Activated CD4-positive, alpha-beta T cell treated with anti-CD3 and anti-CD28 coated beads, Interleukin-2, Interleukin-4, amounts not matched to agents 100 ng/mL and 50 ng/mL, durations not matched to agents 16 hours and 8 hours (primary cell): ENCODE results near the gene OSM.

Experiments
- DNase-seq: peaks from one replicate; pipeline ENCODE4 v3.0.0-alpha.2; 2020; ENCODE audit warnings: low spot score

The OSM gene

DNA sequence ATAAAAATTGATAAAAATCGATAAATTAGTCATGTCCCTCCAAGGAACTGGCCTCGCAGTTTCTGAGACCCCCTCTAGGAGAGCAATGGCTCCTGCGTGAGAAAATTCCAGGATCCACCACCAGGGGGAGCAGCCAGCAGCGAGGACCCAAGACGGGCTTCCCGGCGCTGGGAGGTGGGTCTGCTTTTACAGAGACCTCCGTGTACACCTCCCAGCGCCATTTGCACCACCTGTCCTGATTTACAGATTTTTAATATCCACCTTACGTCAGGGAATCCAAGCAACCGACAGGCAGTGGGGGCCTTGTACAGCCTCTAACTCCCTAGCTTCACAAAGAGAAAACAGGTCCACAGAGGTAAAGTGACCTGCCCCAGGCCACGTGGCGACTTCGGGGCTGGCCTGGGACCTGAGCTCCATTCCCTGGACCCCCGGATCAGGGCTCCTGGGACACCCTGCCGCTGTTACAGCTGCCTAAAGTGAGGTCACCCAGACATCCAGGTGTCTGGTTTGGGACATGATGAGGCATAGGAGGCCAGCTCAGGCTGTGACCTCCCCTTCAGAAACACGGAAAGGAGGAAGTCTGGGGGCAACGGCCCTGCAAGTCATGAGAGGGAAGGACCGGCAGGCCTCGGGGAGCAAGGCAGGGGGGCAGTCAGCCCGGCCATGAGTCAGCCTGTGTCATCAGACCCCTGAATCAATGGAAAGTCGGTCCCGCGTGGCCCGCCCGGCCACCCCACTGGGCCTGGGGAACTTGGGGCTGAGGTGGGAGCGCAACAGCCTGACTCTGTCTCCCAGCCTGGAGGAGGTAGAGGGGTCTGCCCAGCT is 3.5 kb downstream of the OSM start:
- DNase-seq: peak; percentile 85

DNA sequence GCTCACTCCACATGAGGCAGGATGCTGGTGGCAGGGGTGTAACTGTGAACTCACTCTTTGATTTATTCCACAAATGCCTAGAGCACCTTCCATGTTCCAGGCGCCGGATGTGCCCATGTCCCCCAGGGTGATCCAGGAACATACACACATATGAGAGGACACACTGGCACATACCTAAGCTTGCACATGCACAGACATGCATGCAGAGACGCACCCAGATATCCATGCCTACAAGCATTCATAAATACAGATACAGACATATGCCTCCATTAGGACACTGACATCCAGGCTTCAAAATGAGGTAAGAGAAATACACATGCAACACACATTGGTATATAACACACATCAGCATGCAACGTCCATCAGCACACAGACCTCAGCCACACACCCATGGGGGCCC is 4.5 kb downstream of the OSM start:
- no peak for DNase-seq

DNA sequence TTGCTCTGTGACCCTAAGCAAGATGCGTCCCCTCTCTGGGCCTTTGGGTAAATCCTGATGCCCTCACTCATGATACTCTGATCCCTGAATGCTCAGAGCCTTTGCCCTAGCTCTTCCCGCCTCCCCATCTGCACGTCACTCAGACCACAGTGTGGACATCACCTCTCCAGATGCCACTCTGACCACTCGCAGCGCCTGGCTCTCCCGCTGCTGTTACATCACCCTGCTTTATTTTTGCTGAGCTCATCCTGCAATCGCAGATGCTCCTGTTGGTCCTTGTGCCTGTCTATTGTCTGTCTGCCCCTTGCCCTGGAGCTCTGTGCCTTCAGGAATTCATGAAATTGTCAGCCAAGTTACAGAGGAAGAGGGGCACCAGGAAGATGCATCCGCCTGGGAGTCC is 5.5 kb downstream of the OSM start:
- no peak for DNase-seq

DNA sequence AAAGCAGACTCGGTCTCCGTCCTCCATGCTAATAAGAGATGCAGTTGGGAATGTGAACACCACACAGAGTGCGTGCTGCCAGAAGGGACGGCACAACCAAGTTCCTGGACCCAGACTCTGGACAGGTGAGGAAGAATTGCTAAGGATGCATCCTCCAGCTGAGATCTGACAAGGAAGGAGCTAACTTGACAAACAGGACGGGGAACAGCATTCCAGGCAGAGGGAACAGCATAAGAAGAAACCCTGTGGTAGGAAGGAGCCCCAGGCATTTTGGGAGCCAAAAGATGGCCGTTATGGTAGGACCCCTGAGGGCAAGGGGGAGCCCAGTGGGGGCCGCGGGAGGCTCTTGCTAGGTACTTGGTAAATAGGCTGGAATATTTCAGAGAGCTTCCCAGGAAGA is 6.0 kb downstream of the OSM start:
- DNase-seq: no peak

DNA sequence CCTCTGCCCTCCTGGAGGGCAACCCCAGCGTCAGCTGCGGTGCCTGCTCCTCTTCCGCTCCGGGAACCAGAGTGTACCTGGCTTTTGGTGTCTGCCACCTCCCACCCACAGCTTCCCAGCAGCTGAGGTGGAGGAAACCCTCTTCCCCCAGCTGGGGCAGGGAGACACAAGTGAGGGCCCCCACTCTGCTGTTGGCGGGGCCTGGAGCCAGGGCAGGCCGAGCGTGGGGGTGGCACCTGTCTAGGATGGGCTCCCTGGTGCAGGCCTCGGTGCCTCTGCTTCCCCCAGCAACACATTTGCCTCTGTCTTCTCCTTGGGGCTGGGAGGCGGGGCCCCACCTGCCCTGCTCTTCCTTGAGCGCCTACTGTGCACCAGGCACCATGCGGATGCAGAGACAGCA is 6.4 kb downstream of the OSM start:
- no peak for DNase-seq

DNA sequence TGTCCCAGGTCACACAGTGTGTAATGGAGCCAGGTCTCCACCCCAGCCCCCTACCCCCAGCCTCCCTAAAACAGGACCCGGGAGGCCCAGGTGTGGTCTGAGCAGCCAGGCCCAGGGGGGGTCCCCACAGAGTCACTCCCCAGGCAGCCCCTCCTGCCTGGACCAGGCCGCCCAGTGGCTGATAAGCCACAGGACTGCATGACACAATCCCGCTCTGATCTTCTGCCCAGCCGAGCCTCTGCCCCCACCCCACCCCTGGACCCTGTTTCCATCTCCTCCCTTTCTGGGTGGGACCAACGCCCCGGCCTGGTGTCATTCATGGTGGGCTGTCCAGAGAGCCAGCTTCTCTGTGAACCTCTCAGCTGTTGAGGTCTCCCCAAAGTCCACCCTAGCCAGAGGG is 12.3 kb downstream of the OSM start:
- DNase-seq: no peak

DNA sequence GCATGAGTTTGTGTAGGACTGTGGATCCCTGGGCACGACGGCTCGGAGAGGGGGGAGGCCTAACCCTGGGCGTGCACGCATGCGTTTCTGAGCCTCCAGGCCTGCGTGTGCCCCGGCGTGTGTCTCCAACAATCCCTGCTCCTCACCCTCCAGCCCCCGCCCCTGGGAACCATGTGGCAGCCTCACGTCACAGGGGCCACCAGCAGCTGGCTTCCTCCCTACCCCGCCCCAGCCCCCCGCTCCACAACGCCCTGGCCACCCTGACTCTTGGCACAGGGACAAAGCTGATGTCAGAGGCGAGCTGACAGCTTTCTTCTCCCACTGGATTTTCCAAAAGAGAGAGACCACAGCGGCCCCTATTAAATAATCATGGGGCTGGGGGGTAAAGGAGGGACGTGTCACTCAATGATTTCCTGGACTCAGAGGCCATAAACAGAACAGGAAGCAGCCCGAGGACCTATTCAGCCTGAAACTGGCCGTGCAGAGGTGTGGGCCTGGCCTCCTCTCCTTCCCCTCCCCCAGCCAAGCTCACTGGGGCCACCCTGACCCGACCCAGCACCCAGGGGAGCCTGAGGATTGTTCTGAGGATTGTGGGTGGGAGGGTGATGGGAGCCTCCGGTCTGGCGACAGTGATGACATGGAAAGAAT is 13.3 kb downstream of the OSM start:
- DNase-seq: no peak

DNA sequence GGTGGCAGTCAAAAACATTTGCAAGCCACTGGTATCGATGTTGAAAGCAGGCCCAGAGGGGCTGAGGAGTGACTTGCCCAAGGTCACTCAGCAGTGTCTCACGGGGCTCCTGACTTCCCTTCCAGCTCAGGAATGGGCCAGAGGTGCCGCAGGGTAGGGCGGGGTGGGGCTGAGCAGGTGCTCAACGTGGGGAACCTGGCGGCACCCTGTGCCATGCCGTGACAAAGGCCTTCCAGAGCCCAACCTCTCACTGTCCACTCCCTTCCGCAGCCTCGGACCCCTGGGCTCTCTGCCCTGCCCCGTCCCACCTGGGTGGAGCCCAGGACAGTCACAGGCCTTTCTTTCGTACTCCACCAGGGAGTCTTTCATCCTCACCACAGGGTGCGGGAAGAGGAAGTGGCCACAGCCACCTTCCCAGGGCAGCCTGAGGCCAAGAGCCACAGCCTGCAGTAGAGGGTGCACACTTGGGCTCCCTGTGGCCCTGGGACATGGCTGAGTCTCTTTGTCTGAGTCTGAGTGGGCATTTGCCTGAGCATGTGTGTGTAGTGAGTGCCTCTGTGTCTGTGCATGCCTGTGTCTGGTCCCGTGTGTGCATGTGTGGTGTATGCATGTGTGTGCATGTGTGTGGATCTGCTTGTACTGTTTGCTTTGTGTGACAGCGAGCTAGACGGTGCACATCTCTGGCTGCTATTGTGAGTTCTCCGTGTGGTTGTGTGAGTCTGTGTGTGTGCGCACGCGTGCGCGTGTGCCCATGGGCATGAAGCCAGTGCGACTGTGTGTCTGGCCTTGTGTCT is 14.0 kb downstream of the OSM start:
- DNase-seq: no peak

DNA sequence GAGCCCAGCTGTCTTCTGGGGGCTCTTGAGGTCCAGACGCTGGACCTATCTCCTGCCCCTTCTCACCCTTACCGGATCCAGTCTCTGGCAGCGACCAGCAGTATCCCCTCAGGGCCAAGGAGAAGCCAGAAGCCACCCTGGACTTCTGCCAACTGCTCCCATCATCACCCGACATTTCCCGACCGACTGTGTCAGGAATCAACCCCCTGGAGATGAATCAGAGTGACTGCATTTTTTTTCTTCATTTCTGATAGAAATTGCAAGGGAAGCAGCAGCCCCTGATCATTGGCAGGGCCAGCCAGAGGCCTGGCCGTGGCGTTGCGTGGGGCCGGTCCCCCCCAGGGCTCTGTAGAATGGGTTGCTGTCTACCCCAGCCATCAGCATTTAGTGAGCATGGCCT is 14.9 kb downstream of the OSM start:
- no peak for DNase-seq

DNA sequence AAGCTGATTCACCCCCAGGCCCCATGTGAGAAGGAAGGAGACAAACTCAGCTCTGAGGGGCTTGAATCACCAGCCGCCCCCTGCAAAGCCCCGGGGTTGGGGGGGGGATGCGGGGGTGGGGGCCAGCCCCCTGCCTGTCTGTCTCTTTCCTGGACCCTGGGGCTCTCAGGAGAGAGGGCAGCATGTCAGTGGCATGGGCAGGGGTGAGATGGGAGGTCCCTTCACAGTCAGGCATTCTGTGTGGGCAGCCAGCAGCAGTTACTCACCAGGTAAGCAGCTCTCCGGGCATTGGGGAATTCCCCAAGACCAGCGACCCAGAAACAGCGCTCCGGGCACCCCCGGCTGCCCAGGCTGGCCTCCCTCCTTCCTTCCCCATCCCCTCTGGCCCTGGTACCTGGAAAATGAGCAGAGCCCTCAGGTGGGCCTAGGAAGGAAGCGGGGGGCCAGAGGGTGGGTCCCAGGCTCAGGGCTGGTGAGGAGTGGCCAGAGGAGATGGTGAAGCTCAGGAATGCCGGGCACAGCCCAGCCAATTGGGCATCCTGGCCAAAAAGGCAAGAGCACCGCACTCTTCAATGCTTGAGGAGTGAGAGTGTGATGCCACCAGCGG is 15.9 kb downstream of the OSM start:
- DNase-seq: peak; percentile 32

DNA sequence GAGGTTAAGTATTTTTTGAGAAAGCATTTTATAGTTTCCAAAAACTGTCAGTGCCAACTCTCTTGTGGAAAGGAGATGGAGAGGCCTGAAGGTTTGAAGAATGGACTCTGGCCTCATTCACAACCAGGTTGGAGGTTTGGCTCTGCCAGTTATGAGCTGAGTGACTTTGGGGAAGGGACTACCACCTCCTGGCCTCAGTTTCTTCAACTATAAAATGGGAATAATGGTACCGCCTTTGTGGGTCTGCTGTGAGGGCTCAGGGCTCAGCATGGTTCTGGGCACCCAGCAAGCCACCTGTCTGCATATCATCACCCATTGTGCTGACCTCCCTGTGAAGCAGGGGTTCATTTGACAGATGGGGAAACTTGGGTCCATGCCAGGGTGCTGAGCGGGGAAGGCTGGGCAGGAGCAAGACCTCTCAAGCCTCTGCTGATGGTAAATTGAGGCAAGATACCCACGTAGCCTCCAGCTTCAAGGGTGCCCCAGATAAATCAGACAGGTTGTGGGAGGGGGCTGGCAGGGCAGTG is 16.5 kb downstream of the OSM start:
- no peak for DNase-seq

DNA sequence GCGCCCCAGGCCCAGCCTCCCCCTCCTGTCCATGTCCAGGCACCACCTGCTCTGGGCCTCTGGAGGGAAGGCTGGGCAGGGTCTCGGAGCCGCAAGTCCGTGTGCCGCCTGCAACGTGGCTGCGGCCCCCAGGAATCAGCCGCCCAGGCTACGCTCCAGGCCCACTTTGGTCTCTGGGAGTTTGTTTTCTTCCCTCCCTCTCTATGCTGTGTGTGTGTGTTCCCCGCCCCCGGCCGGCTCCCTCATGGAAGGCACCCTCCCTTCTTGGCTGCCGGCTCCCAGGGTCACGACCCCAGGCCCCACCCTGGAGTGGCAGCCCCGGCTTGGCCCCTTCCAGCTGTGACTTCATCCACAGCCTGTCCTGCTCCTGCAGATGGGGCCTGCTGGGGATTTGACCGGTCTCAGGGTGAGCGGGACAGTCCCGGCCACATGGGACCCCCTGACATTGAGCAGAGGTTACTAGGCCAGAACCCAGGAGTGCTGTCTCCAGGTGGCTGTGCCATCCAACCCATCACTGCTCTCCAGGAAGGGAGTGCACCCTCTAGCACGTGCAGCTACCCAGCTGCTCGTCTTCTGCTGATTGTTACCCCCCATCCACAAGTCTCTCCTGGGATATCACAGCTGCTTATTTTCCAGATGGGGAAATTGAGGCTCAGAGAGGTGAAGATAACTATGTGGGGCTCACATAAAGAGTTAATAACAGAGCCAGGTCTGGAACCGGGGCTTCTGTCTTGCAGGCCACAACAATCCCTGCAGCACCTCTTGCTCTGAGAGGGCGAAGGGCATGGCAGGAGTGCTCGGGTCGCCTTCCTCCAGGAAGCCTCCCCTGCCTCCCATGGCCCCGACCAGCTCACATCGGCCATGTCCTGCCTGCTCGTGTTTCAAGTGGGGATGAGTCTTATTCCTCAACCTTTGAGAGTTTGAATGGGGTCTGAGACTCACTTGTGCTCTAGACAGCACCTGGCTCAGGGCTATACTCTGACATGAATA is 17.3 kb downstream of the OSM start:
- DNase-seq: no peak

DNA sequence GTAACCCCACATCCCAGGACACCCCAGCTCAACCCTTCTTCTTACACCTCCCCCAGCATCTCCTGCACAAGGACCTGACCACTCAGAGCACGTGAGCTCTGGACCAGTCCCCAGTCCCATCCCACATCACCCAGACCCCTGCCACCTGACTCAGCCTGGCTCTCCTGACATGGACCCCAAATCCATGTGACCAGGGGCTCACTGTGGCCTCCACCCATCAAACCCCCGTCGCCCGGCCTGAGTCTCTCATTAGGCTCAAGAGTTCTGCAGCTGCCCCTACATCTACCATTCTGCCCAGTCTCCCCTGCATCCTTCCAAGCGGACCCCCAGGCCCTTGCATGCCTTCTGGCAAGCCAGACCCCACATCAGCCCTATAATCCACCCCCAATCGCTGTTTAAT is 18.2 kb downstream of the OSM start:
- no peak for DNase-seq

DNA sequence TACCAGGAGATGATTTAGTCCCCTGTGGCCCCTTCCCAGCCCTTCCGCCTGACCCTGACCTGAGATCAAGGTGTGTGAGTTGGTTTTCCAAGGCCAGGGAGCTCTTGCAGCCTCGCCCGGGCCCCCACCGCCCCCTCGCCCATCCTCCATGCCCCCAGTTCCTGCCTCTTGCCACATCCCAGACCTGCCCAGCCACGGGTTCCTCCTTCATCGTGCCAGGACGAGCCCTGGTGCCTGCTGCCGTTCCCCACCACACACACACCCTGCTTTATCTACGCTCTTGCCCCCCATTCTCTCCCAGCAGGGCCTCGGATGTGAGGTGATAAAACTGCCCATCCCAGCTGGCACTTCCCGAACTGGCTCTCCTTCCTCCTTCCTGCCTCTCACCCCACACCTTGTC is 18.7 kb downstream of the OSM start:
- no peak for DNase-seq

DNA sequence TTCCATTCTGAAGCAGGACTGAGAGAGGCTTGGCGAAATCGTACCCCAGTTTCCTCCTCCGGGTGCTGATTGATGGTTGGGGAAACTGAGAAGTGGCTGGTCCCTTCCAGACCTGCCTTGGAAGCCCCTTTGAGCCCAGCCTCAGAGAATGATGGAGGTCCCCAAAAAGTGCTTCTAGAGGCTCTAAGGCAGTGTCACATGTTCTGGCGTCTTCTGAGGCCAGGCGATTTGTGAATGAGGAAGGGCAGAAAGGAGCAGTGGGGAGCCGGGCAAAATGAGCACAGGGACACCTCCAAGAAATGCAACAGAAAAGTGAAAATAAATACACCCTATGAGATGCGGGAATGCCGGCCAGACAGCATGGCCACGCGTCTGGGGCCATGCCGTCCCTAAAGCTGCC is 19.1 kb downstream of the OSM start:
- DNase-seq: no peak

DNA sequence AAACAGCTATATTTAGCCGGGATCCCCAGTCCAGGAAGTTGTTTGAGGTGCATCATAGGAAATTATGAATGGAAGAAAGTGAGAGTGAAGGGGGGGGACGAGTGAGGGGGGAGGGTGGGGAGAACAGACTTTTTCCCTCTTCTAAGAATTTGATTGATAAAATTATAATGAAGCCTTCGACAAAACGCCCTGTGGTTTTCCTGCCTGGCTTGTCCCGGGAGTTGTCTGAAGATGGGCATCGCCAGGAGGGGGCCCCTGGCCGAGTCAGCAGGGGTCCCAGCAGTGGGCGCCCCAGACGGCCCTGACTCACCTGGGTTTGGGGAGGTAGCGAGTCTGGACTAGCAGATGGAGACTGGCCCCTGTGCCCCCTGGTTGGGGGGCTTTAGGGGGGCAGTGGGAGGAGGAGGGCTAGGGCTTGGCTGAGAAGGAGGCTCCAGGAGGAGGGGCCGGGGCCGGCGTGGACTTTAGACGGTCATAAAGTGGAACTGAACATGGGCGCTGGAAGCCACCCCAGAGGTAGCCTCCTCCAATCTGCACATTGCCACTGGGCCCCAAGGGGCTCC is 19.8 kb downstream of the OSM start:
- no peak for DNase-seq

DNA sequence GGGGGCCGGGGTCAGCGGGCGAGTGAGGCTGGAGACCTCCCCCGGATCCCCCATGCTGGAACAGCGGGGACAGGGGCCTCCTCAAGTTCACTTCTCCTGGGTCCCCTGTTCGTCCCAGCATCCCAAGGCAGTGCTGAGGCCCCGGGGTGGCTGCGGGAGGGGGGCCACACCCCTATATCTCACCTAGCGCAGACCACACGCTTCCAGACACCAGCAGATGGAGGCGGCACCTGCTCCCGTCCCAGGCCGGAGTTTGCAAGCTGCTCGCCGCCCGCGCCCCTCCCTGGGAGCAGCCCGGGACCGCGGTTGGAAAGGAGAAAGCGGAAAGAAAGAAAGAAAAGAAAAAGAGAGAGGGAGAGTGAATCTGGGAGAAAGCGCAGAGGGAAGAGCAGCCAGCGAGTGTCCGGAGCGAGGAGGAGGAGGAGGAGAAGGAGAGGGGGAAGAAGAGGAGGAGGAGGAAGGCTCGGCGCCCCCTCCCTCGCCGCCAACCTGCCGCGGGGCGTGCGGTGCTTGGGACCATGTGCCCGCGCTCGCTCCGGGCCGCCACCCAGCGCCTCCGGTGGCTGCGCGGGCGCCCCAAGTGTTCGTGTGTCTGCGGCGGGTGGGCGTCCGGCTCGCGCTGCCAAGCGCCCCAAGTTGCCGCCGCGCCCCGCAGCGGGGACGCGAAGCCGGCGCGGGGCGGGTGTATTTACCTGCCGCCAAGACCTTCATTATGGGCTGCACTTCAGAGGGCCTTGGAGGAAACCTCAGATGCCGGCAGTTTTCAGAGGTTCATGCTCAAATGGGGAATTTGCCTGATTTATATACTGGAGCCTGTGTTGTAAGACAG is 20.5 kb downstream of the OSM start, which contains the start of gene LIF:
Gene LIF, minus strand, starts transcription at position 775 of the 829 bp plus-strand sequence. Its CDS starts 64 bp downstream, at position 711.
- DNase-seq: peak; percentile 80

DNA sequence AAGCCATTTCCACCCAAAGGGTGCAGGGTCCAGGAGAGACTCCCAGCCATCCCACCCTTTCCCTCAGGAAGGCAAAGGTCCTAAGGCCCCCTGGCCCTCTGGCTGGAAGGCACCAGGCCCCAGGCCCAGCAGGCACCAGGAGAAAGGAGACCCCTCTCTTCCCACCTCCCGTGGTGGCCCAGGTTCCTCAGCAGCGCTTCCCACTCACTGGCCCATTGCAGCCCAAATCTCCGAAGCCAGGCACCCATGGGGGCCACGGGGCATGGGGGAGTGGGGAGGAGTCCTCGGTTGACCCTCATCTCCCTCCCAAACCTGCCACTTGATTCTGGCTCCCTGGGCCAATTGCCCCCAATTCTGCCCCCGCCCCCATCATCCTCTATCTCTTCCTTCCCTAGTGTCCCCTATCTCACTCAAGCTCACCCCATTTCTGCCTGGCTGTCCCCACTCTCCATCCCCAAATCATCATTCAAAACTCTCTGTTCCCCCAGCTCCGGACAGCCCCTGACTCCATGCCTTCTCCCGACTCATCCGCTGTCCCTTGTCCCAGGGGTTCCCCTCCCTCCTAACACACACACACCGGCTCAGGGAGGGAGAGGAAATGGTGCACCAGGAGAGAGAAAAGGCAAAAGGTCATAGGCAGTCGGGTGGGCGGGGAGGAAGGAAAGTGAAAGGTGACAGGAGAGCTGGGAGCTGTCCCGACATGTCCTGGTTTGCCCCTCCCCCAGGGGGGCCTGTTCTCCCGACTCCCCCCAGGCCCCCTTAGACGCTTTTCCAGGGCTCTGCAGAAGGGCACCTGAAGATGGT is 21.3 kb downstream of the OSM start:
- DNase-seq: peak; percentile 58

DNA sequence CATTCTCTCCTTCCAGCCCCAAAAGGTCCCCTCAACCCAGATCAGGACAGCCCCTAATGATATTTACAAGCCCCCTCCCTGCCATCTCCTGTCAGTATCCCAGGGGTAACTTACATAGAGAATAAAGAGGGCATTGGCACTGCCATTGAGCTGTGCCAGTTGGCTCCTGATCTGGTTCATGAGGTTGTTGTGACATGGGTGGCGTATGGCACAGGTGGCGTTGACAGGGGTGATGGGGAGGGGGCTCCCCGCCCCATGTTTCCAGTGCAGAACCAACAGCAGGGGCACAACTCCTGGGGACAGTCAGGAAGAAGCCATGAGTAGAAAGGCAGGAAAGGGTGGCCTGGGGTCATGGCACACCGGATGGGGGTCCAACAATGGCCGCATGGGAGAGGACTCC is 22.0 kb downstream of the OSM start:
- DNase-seq: peak; percentile 28
